ENCODE results near the gene KLK11. TPM values are rescaled to one million over a fixed set of nuclear protein-coding genes. Genes with fewer than 3 reads are reported as not detected.
A peak's percentile ranks its signal among the peaks of the same experiment; 100 is the strongest.

KLK11 gene
- polyA plus RNA-seq, 1 experiment: not detected

DNA sequence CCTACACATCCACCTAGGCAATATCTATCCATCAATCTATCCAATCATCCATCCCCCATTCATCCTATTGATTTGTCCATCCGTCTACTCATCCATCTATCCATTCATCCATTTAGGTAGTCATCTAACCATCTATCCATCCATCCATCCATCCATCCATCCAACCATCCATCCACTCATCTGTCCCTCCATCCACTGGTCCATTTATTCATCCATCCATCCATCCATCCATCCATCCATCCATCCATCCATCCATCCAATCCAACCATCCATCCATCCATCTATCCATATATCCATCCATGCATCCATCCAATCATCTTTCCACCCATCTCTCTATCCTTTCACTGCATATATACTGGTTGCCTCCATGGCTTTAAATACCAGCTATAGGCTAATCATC lies 34.6 kb upstream of the KLK11 start:
- Histone ChIP-seq H3K27me3 (ENCODE audit: control insufficient read depth, insufficient read depth, low read length) (no peaks in the 10 kb centered on the region), H3K9me3 (ENCODE audit: control insufficient read depth, insufficient read depth, low read length) (peaks cover 5% of the 10 kb centered on the region; the same call in 1 of the 2 replicates), H3K27ac (ENCODE audit: low read depth, low read length) (no peak overlapping the region), H3K4me3 (ENCODE audit: low read depth, low read length) (no peak overlapping the region)
- TF ChIP-seq, protein P1, sequence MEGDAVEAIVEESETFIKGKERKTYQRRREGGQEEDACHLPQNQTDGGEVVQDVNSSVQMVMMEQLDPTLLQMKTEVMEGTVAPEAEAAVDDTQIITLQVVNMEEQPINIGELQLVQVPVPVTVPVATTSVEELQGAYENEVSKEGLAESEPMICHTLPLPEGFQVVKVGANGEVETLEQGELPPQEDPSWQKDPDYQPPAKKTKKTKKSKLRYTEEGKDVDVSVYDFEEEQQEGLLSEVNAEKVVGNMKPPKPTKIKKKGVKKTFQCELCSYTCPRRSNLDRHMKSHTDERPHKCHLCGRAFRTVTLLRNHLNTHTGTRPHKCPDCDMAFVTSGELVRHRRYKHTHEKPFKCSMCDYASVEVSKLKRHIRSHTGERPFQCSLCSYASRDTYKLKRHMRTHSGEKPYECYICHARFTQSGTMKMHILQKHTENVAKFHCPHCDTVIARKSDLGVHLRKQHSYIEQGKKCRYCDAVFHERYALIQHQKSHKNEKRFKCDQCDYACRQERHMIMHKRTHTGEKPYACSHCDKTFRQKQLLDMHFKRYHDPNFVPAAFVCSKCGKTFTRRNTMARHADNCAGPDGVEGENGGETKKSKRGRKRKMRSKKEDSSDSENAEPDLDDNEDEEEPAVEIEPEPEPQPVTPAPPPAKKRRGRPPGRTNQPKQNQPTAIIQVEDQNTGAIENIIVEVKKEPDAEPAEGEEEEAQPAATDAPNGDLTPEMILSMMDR (IDR thresholded peaks at IDR 0.05; ENCODE audit: low read depth, low read length): no peak
- no peak for DNase-seq (ENCODE audit: low read depth, low spot score)
- POLR2A ChIA-PET: no interaction called here
- CTCF ChIA-PET: no interaction called here

DNA sequence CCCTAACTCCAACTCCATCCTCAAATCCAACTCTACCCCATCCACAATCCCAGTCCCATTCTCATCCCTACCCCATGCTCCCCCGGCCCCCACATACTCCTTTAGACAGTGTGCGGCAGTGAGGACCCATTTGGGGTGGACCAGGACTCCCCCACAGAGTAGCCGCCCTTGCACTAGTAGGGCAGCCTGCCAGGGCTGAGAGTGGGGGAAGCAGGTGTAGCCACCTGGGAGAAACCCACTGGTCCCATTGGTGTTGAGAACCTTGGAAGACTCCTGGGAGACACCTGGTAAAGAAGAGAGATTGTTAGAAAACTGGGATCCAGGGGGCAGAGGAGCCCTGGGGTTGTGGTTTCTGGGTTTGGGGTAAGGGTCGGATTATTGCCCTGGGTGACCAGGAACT lies 33.9 kb upstream of the KLK11 start:
- CTCF ChIA-PET: no interaction called here
- no peak overlapping the region for H3K27ac ChIP-seq (ENCODE audit: low read depth, low read length)
- H3K9me3 ChIP-seq (ENCODE audit: control insufficient read depth, insufficient read depth, low read length): peaks cover 5% of the 10 kb centered on the region; the same call in 1 of the 2 replicates
- DNase-seq (ENCODE audit: low read depth, low spot score): no peak
- POLR2A ChIA-PET: no interaction called here
- H3K4me3 ChIP-seq (ENCODE audit: low read depth, low read length): no peak overlapping the region
- no peaks in the 10 kb centered on the region for H3K27me3 ChIP-seq (ENCODE audit: control insufficient read depth, insufficient read depth, low read length)
- TF ChIP-seq, protein P1 (IDR thresholded peaks at IDR 0.05; ENCODE audit: low read depth, low read length): no peak

DNA sequence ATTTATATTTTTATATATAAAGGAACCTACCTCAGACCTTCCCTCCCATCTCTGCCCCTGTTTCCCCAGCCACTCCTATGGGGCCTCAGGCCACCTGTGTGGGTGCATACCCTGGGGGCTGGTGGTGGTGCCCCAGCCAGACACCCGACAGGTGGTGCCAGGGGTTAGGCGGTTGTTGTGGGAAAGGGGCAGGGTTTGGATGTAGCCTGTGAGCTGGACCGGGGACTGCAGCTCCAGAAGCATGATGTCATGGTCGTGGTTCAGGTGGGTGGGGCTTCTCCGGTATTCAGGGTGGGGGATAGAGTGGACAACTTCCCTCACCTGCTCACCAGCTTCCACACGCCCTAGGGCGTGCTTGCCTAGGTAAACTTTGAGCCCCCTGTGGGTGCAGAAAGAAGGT lies 33.3 kb upstream of the KLK11 start:
- Histone ChIP-seq H3K27me3 (ENCODE audit: control insufficient read depth, insufficient read depth, low read length) (no peaks in the 10 kb centered on the region), H3K9me3 (ENCODE audit: control insufficient read depth, insufficient read depth, low read length) (peaks cover 4% of the 10 kb centered on the region; the same call in 1 of the 2 replicates), H3K4me3 (ENCODE audit: low read depth, low read length) (no peak overlapping the region), H3K27ac (ENCODE audit: low read depth, low read length) (peak overlapping the region; percentile 31)
- TF ChIP-seq, protein P1 (IDR thresholded peaks at IDR 0.05; ENCODE audit: low read depth, low read length): no peak
- DNase-seq (ENCODE audit: low read depth, low spot score): no peak
- ChIA-PET CTCF (no interaction called here), POLR2A (no interaction called here)

DNA sequence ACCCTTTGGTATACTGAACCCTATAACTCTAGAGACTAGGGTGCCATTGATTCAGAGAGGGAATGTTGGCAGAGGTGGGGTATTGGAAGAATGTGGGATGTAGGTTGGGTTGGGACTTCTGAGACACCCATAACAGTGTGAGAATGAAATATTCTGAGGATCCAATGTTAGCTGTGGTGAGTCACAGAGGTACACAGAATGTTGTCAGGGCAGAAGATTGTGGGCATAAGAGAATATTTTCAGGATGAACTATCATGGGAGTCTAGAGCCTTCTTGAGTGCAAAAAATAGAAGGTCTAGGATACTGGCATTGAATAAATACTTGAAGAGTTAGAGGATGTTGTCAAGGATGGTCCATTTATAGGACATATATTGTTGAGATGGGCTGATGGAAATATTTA lies 29.4 kb upstream of the KLK11 start:
- POLR2A ChIA-PET: no interaction called here
- Histone ChIP-seq H3K9me3 (ENCODE audit: control insufficient read depth, insufficient read depth, low read length) (no peaks in the 10 kb centered on the region), H3K4me3 (ENCODE audit: low read depth, low read length) (no peak overlapping the region), H3K27ac (ENCODE audit: low read depth, low read length) (no peak overlapping the region), H3K27me3 (ENCODE audit: control insufficient read depth, insufficient read depth, low read length) (no peaks in the 10 kb centered on the region)
- CTCF ChIA-PET: no interaction called here
- TF ChIP-seq, protein P1 (IDR thresholded peaks at IDR 0.05; ENCODE audit: low read depth, low read length): no peak
- DNase-seq (ENCODE audit: low read depth, low spot score): no peak

DNA sequence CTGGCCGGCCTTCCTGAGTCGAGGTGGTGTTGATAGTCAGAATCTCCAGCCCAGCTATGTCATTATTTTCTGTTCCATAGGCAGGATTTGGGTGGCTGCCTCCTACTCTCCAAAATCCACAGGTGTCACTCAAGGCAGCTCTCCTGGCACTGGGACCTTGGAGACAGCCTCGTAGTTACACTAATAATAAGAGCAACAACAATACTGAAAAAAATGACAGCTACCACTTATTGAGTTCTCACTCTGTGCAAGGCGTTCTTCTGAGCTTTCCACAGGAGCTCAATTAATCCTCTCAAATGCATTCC lies 20.6 kb upstream of the KLK11 start:
- Histone ChIP-seq H3K27ac (ENCODE audit: low read depth, low read length) (no peak overlapping the region), H3K4me3 (ENCODE audit: low read depth, low read length) (no peak overlapping the region), H3K27me3 (ENCODE audit: control insufficient read depth, insufficient read depth, low read length) (no peaks in the 10 kb centered on the region), H3K9me3 (ENCODE audit: control insufficient read depth, insufficient read depth, low read length) (no peaks in the 10 kb centered on the region)
- CTCF ChIA-PET: interaction anchor here (0.8 kb wide), 1 partner anchor 26 kb away, joined by 3 read pairs; no protein-coding TSS in a partner anchor
- TF ChIP-seq, protein P1 (IDR thresholded peaks at IDR 0.05; ENCODE audit: low read depth, low read length): no peak
- POLR2A ChIA-PET: no interaction called here
- DNase-seq (ENCODE audit: low read depth, low spot score): no peak
